Naive thymus-derived CD4-positive, alpha-beta T cell (primary cell): ENCODE data around the gene KRT83. TPM values are rescaled to one million over a fixed set of nuclear protein-coding genes. Genes with fewer than 3 reads are reported as not detected.

ENCODE experiments used
- ATAC-seq: fragments of 150-1000 bp; cut with Tn5 transposase; 2 replicates; pipeline ENCODE4 v1.10.0; 2021; ENCODE audit warnings: mild to moderate bottlenecking, moderate library complexity
- CTCF ChIA-PET: fragments of 350-600 bp; sonication (Branson Sonifier 250); formaldehyde crosslinking; loops from one replicate; lab custom pipeline; 2021; ENCODE audit warnings: antibody characterized with exemption; lab: Charles Lee
- POLR2A ChIA-PET: fragments of 350-600 bp; sonication (Branson Sonifier 250); formaldehyde crosslinking; loops from one replicate; lab custom pipeline; 2021; ENCODE audit warnings: antibody characterized with exemption, inconsistent platforms; lab: Charles Lee
- DNase-seq, 9 donors: peaks; one replicate each; pipeline versions ENCODE4 v3.0.0 to v3.0.0-alpha.2; 2020 to 2022; ENCODE audit warnings: mixed read lengths in 1 of 9
- H3K27ac ChIP-seq: one replicate; pipeline ENCODE4 v1.7.0; 2013; ENCODE audit warnings: mild to moderate bottlenecking, low read depth, low read length, moderate library complexity
- H3K27me3 ChIP-seq, 2 donors: one replicate each; pipeline ENCODE4 v1.7.0; 2013; ENCODE audit warnings: low read length in 2 of 2, mild to moderate bottlenecking in 2 of 2, moderate library complexity in 2 of 2; ENCODE audit not compliant: control insufficient read depth in 2 of 2, insufficient read depth in 2 of 2
- H3K36me3 ChIP-seq, 3 experiments: 1 replicate in 2 of 3; 2 replicates in 1 of 3; pipeline ENCODE4 v1.7.0; 2013; ENCODE audit warnings: low read length in 3 of 3, mild to moderate bottlenecking in 3 of 3, moderate library complexity in 1 of 3; ENCODE audit not compliant: insufficient read depth in 3 of 3, control insufficient read depth in 2 of 3
- H3K4me1 ChIP-seq, 2 donors: one replicate each; pipeline ENCODE4 v1.7.0; 2013; ENCODE audit warnings: low read length in 2 of 2, mild to moderate bottlenecking in 2 of 2, moderate library complexity in 1 of 2; ENCODE audit not compliant: control insufficient read depth in 2 of 2, insufficient read depth in 2 of 2
- H3K4me3 ChIP-seq: 2 replicates; pipeline ENCODE4 v1.7.0; 2013; ENCODE audit warnings: mild to moderate bottlenecking, low read length
- H3K9me3 ChIP-seq, 3 experiments: 1 replicate in 2 of 3; 2 replicates in 1 of 3; pipeline ENCODE4 v1.7.0; 2013; ENCODE audit warnings: low read length in 3 of 3; ENCODE audit not compliant: control insufficient read depth in 2 of 3
- H3K27ac Mint-ChIP-seq, 9 donors: one replicate each; pipeline ENCODE4 v1.8.0; 2020 to 2022; ENCODE audit warnings: mixed read lengths in 9 of 9, mild to moderate bottlenecking in 8 of 9, moderate library complexity in 5 of 9, inconsistent platforms in 2 of 9
- H3K27me3 Mint-ChIP-seq, 5 donors: one replicate each; pipeline ENCODE4 v1.8.0; 2021 to 2022; ENCODE audit warnings: mixed read lengths in 5 of 5, mild to moderate bottlenecking in 1 of 5
- H3K36me3 Mint-ChIP-seq, 5 donors: one replicate each; pipeline ENCODE4 v1.8.0; 2020 to 2022; ENCODE audit warnings: mixed read lengths in 5 of 5, mild to moderate bottlenecking in 3 of 5, inconsistent platforms in 1 of 5
- H3K4me1 Mint-ChIP-seq, 7 donors: one replicate each; pipeline ENCODE4 v1.8.0; 2020 to 2022; ENCODE audit warnings: mixed read lengths in 7 of 7, mild to moderate bottlenecking in 3 of 7, inconsistent platforms in 1 of 7
- H3K4me3 Mint-ChIP-seq, 10 donors: one replicate each; pipeline ENCODE4 v1.8.0; 2020 to 2022; ENCODE audit warnings: mild to moderate bottlenecking in 10 of 10, mixed read lengths in 10 of 10, moderate library complexity in 6 of 10, inconsistent platforms in 2 of 10
- H3K9me3 Mint-ChIP-seq, 11 donors: one replicate each; pipeline ENCODE4 v1.8.0; 2020 to 2022; ENCODE audit warnings: mixed read lengths in 11 of 11, mild to moderate bottlenecking in 4 of 11, inconsistent platforms in 1 of 11, moderate library complexity in 1 of 11
- intact Hi-C, 2 donors: fragments of 100-400 bp; cut with micrococcal nuclease; formaldehyde crosslinking; loops; one replicate each; pipeline ENCODE4 v1.15.1; 2023
- polyA plus RNA-seq, 2 donors: library from polyadenylated mRNA; unstranded; fragments of 300-500 nt; fragmentation: Illumina TruSeq; gene quantifications; one replicate each; pipeline ENCODE4 v1.2.3, GENCODE V29; 2021
- total RNA-seq, 6 experiments: library from RNA in 5 of 6; stranded (reverse) in 5 of 6; gene quantifications; 1 replicate in 5 of 6; 2 replicates in 1 of 6; pipeline ENCODE4 v1.2.3 and lab custom pipeline; 2021 to 2026

KRT83 gene
- total and polyA plus RNA-seq, 7 experiments from 2014 or later: not detected

- peaks cover 0 to 5% (median 0%) of the 10 kb centered on the region in 7 donors for H3K4me1 Mint-ChIP-seq
- peaks cover 0 to 1% (median 0%) of the 10 kb centered on the region in 11 donors for H3K9me3 Mint-ChIP-seq
- Histone ChIP-seq H3K27ac (no peak overlapping the region), H3K9me3 (no peaks in the 10 kb centered on the region), H3K4me1 (no peaks in the 10 kb centered on the region), H3K27me3 (no peaks in the 10 kb centered on the region), H3K36me3 (no peaks in the 10 kb centered on the region), H3K4me3 (no peak overlapping the region)
- no peak overlapping the region for H3K27ac Mint-ChIP-seq
- DNase-seq: no peak
- peaks cover 15 to 56% (median 26%) of the 10 kb centered on the region in 5 donors for H3K27me3 Mint-ChIP-seq
- POLR2A ChIA-PET: no interaction called here
- no peak overlapping the region for H3K4me3 Mint-ChIP-seq
- H3K36me3 Mint-ChIP-seq: no peaks in the 10 kb centered on the region
- CTCF ChIA-PET: interaction anchor here (1.4 kb wide), 1 partner anchor 167 kb away, joined by 3 read pairs; no protein-coding TSS in a partner anchor
- intact Hi-C loops: no loop called here
- ATAC-seq: no peak
These were observed 871 bp upstream of the KRT83 start for GRCh38 chr12:52322069-52322468.

GRCh38 chr12:52321418-52321817, 220 bp upstream of the KRT83 start:
- Mint-ChIP-seq H3K27ac (no peak overlapping the region), H3K4me1 (peaks cover 0 to 5% (median 0%) of the 10 kb centered on the region in 7 donors), H3K27me3 (peaks cover 15 to 56% (median 26%) of the 10 kb centered on the region in 5 donors), H3K36me3 (no peaks in the 10 kb centered on the region), H3K4me3 (no peak overlapping the region), H3K9me3 (peaks cover 0 to 4% (median 0%) of the 10 kb centered on the region in 11 donors)
- Histone ChIP-seq H3K27ac (no peak overlapping the region), H3K36me3 (no peaks in the 10 kb centered on the region), H3K9me3 (no peaks in the 10 kb centered on the region), H3K27me3 (no peaks in the 10 kb centered on the region), H3K4me1 (no peaks in the 10 kb centered on the region), H3K4me3 (no peak overlapping the region)
- intact Hi-C loops: no loop called here
- ATAC-seq: no peak
- no peak for DNase-seq
- ChIA-PET POLR2A (no interaction called here), CTCF (interaction anchor here (0.7 to 1.4 kb wide), 2 partner anchors 166 to 769 kb away, joined by 3 read pairs; no protein-coding TSS in a partner anchor)

GRCh38 chr12:52319097-52319496, 2.1 kb downstream of the KRT83 start:
- Histone ChIP-seq H3K27me3 (no peaks in the 10 kb centered on the region), H3K36me3 (no peaks in the 10 kb centered on the region), H3K9me3 (no peaks in the 10 kb centered on the region), H3K27ac (no peak overlapping the region), H3K4me3 (no peak overlapping the region), H3K4me1 (no peaks in the 10 kb centered on the region)
- no peaks in the 10 kb centered on the region for H3K36me3 Mint-ChIP-seq
- POLR2A ChIA-PET: no interaction called here
- peaks cover 12 to 41% (median 21%) of the 10 kb centered on the region in 5 donors for H3K27me3 Mint-ChIP-seq
- H3K4me1 Mint-ChIP-seq: peaks cover 0 to 5% (median 0%) of the 10 kb centered on the region in 7 donors
- H3K9me3 Mint-ChIP-seq: peaks cover 0 to 3% (median 0%) of the 10 kb centered on the region in 11 donors
- no peak overlapping the region for H3K27ac Mint-ChIP-seq
- DNase-seq (no peak), ATAC-seq (no peak)
- CTCF ChIA-PET: interaction anchor here (0.8 kb wide), 1 partner anchor 164 kb away, joined by 3 read pairs; no protein-coding TSS in a partner anchor
- no peak overlapping the region for H3K4me3 Mint-ChIP-seq
- intact Hi-C loops: no loop called here

GRCh38 chr12:52318241-52318990, 2.8 kb downstream of the KRT83 start:
- Mint-ChIP-seq H3K27me3 (peaks cover 12 to 44% (median 21%) of the 10 kb centered on the region in 5 donors), H3K36me3 (no peaks in the 10 kb centered on the region), H3K4me1 (peaks cover 0 to 5% (median 0%) of the 10 kb centered on the region in 7 donors), H3K4me3 (no peak overlapping the region), H3K27ac (no peak overlapping the region), H3K9me3 (peaks cover 0 to 3% (median 0%) of the 10 kb centered on the region in 11 donors)
- Histone ChIP-seq H3K27ac (no peak overlapping the region), H3K9me3 (no peaks in the 10 kb centered on the region), H3K36me3 (no peaks in the 10 kb centered on the region), H3K27me3 (no peaks in the 10 kb centered on the region), H3K4me3 (no peak overlapping the region), H3K4me1 (no peaks in the 10 kb centered on the region)
- ChIA-PET CTCF (interaction anchor here (0.6 to 0.8 kb wide), 2 partner anchors 163 to 1467 kb away, joined by 3 to 4 read pairs; no protein-coding TSS in a partner anchor), POLR2A (no interaction called here)
- intact Hi-C loops: no loop called here
- no peak for ATAC-seq
- DNase-seq: no peak

GRCh38 chr12:52317468-52318052, 3.6 kb downstream of the KRT83 start:
- Mint-ChIP-seq H3K27ac (no peak overlapping the region), H3K9me3 (peaks cover 0 to 3% (median 0%) of the 10 kb centered on the region in 11 donors), H3K4me1 (peaks cover 0 to 5% (median 0%) of the 10 kb centered on the region in 7 donors), H3K27me3 (peaks cover 16 to 42% (median 22%) of the 10 kb centered on the region in 5 donors), H3K4me3 (no peak overlapping the region), H3K36me3 (no peaks in the 10 kb centered on the region)
- Histone ChIP-seq H3K4me1 (no peaks in the 10 kb centered on the region), H3K27ac (no peak overlapping the region), H3K9me3 (no peaks in the 10 kb centered on the region), H3K36me3 (no peaks in the 10 kb centered on the region), H3K27me3 (no peaks in the 10 kb centered on the region), H3K4me3 (no peak overlapping the region)
- intact Hi-C loops: no loop called here
- ChIA-PET POLR2A (no interaction called here), CTCF (interaction anchor here (0.7 kb wide), 1 partner anchor 155 kb away, joined by 7 read pairs; no protein-coding TSS in a partner anchor)
- ATAC-seq (no peak), DNase-seq (no peak)

- H3K4me1 Mint-ChIP-seq: peaks cover 0 to 5% (median 0%) of the 10 kb centered on the region in 7 donors
- no peak for DNase-seq
- no peak overlapping the region for H3K4me3 Mint-ChIP-seq
- H3K36me3 Mint-ChIP-seq: no peaks in the 10 kb centered on the region
- H3K9me3 Mint-ChIP-seq: peaks cover 0 to 3% (median 0%) of the 10 kb centered on the region in 11 donors
- H3K27me3 Mint-ChIP-seq: peaks cover 17 to 41% (median 22%) of the 10 kb centered on the region in 5 donors
- no peaks in the 10 kb centered on the region for H3K9me3 ChIP-seq
- no peak for ATAC-seq
- ChIA-PET POLR2A (no interaction called here), CTCF (interaction anchor here (1.3 to 2.2 kb wide), 2 partner anchors 11 to 162 kb away, joined by 3 to 5 read pairs; no protein-coding TSS in a partner anchor)
- no peak overlapping the region for H3K27ac ChIP-seq
- no peaks in the 10 kb centered on the region for H3K36me3 ChIP-seq
- H3K4me1 ChIP-seq: no peaks in the 10 kb centered on the region
- no peak overlapping the region for H3K4me3 ChIP-seq
- no peaks in the 10 kb centered on the region for H3K27me3 ChIP-seq
- intact Hi-C loops: no loop called here
- no peak overlapping the region for H3K27ac Mint-ChIP-seq
These were observed 4.5 kb downstream of the KRT83 start for GRCh38 chr12:52316701-52317100.
